Dermis microvascular lymphatic vessel endothelial cell (primary cell): ENCODE data around the gene ULBP3. TPM values are rescaled to one million over a fixed set of nuclear protein-coding genes. Genes with fewer than 3 reads are reported as not detected.
"Not testable (repeated sequence)": the region's sequence is repeated elsewhere in the genome, so short reads cannot be mapped to it uniquely, and the experiment has no call there.

Experiments
- DNase-seq, 2 donors: peaks; one replicate each; pipeline versions ENCODE4 v3.0.0 to v3.0.0-alpha.2; 2010; ENCODE audit warnings: low read depth in 2 of 2
- total RNA-seq: library from RNA; depleted of rRNA; stranded (reverse); fragments of >200 nt; gene quantifications from 2 replicates; pipeline ENCODE4 v1.2.1, GENCODE V29; 2014

ULBP3 gene
- total RNA-seq, 1 donor from 2014 or later, result 3.9 TPM

DNA sequence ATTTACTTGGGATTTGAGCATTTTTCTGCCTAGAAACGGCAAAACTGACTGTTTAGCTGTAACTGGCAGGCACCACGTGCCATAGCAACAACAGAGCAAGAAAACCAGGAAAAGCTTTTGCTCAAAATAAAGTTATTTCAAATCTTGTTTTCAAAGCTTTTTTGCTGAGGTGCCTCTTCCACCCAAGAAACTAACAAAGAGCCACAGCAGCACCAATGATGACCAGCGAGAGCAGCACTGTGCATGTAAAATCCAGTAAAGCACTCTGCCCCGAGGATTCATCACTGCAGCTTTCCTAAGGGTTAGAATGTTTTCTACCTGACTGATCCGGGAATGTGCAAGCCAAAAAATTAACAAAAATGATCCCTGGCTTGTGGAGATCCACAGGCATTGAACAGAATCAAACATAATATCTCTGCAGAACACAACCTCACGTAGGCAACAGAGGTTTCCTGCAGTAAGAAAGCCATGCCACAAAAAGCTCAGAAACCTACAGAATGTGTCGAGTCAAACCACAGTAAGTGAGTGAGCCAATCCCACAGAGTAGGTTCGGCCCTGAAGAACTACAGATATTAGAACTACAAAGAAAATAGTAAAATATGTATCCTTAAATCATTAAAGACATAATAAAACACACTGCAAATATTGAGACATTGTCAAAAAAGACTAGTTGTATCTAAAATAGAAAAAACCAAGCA, 7.4 kb upstream of the ULBP3 start:
- DNase-seq, result no peak

DNA sequence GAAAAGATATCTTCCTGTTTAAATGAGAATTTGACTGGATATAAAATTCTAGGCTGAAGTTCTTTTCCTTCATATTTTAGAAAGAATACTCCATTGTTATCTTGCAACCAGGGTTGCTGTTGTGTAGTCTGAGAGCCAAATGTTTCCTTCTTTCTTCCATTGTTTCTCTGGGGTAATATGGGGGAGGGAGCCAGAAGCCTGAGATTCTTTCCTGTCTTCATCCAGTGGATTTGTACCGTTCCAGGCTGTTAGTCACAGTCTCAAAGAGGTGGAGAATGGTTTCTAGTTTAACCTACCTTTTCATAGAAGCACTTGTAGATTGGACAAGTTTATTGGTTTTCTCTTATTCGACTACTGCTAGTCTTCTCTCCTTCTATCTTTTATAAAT, 6.1 kb upstream of the ULBP3 start:
- no peak for DNase-seq

DNA sequence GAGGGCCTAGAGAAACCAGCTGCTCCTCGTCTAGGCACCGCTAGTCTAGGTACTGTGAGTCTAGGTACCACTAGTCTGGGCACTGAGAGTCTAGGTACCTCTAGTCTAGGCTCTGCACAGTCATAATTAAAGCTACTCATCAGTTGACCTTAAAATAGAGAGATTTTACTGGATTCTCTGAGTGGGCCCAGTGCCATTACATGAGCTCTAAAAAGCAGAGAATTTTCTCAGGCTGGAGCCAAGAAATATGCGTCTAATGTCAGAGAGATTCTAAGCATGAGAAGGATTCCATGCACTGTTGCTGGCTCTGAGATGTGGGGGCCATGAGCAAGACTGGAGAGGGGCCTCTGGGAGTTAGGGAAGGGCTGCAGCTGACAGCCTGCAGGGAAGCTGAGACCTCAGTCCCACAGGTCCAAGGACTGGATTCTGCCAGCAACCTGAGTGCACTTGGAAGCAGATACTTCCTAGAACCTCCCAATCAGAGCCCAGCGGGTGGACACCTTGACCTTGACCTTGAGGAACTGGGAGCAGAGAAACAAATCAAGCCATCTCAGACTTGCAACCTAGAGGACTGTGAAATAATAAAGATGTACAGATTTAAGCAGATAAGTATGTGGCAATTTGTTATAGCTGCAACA, 5.6 kb upstream of the ULBP3 start:
- DNase-seq, result not testable (repeated sequence)

DNA sequence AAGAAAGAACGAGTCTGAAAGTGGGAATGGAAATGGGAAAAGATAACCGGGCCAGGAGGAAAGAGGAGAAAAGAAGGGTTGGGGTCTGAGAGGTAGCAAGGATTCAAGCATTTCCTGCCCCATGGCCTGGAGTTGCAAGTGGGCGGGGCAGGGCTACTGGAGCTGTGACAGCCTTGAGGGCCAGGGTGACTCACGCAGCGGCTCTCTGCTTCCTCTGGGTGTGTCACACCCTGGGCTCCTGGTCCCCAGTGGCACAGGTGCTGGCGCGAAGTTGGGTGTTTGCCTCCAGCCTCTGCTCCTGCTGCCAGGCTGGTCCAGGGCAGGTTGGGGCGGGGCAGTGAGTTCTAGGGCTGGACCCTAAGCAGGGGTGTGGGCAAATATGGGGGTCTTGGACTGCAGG, 3.3 kb upstream of the ULBP3 start:
- peak in 1 of 2 donors; percentile 29 for DNase-seq

DNA sequence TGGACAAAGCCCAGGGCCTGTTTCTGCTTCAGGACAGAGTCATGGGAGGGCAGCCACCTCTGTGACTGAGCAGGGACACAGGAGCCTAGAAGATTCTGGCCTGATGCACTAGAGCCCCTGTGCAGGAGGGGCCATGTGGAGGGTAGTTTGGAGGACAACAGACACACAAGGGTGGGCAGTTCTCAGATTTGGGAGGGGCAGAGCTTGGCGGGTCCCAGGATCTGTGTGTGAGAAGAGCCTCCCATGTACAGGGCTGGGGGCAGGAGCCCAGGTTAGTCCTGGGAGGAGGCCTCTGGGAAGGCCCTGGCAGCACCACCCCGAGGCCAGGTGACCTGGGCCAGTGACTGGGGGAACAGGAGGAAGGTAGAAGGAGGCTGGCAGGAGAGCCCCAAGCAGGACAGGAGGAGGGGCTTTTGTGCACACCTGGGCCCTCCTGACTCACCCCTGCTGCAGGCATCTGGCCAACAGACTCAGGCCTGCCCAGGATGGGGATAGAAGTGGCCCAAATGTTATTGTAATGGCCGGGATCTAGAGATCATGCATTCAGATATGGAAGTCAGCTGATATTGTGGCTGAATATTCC, 1.4 kb upstream of the ULBP3 start:
- DNase-seq, result no peak

DNA sequence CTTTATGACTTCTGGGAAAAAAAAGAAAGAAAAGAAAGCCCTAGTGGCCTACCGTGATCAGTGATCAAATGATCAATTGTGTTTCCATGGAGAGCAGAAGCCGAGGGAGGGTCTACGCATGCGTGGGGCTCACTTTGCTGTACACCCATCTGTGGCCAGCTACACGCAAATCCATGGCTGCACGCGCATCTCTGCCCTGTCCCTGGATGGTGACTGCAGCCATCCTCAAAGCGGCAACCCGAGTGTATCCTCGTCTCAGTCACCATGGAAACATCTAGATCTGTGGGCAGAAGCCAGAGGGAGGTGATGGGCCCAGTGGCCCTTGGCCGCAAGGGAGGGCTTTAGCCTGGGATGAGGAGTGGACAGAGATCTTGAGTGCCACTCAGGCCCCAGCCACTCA, 785 bp upstream of the ULBP3 start:
- no peak for DNase-seq

DNA sequence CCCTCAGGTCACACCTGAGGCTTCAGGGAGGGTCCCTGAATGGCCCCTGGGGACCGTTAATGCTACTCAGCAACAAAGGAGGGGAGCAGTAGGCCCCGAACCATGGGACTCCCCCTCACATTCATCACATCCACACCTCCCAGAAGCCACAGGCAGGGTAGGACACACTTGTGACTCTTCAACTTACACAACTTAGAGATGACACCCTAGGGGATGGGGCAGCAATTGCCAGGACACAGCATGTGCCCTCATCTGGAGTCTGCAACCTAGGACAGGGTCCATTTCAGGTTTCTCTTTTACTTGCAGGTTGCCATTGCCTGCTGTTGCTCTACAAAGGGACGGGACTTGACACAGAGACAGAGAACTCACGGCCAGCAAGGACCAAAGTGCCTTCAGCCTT, 770 bp downstream of the ULBP3 start:
- no peak for DNase-seq

DNA sequence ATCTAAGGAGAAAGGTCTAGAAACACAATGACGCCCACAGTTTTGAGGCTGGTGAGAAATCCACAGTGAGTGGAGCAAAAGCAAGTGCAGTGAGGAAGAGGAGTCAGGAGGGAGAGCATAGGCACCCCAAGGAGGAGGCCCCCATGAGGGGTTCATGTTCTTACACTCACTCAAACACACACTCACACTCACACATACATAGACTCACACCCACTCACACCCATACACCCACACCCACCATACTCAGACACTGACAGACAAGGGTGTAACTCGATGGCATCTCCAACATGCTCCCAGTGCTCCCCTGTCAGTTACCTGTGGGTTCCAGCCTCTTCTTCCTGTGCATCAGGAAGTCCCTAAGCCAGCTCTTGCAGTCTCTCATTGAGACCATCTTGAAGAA, 3.8 kb downstream of the ULBP3 start:
- no peak for DNase-seq

DNA sequence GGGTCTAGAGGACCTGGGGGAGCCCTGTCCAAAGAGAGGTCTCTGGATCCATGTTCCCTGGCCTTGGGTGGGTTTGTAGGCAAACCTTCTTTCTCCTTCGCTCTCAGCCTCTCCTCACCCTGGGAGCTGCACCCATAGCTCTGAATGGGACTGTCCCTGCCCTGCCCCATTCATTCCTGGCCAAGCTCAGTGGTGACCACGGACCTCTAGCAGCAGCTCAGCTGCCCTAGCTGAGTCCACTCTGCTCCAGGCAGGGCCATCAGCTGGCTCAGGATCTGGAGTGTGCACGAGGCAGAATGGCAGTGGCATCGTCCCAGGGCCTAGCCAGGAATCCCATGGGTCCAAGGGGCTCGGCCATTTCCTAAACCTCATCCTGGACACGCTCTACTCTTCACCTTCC, 5.3 kb downstream of the ULBP3 start:
- no peak for DNase-seq

DNA sequence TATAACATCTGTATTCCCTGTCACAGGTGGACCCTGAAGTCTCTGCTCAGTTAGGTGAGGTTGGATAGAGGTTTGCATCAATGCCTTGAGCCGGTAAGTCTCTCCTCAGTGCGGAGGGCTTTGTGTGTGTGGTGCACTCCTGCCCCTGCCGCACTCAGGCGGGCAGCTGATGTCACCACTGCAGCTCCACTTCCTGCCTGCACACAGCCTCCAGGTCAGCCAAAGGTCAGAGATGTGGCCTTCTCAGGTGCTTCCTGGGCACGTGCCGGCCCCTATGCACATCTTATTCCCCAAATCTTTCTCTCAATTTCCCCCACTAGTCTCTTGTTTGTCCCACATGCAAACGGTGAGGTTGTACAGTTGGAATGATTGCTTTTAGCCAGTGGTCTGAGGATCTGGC, 8.9 kb downstream of the ULBP3 start:
- DNase-seq, result peak in 1 of 2 donors; percentile 6

DNA sequence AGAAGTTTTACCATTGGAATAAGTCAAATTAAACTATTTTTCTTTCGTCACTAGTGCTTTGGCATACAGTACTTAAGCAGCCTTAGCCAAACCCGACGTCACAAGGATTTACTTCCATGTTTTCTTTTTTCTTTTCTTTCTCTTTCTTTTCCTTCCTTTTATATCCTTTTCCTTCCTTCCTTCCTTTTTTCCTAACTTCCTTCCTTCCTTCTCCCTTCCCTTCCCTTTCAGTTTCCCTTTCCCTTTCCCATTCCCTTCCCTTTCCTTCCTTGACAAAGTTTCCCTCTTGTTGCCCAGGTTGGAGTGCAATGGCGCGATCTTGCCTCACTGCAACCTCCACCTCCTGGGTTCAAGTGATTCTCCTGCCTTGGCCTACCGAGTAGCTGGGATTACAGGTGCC, 9.9 kb downstream of the ULBP3 start:
- DNase-seq, result no peak

DNA sequence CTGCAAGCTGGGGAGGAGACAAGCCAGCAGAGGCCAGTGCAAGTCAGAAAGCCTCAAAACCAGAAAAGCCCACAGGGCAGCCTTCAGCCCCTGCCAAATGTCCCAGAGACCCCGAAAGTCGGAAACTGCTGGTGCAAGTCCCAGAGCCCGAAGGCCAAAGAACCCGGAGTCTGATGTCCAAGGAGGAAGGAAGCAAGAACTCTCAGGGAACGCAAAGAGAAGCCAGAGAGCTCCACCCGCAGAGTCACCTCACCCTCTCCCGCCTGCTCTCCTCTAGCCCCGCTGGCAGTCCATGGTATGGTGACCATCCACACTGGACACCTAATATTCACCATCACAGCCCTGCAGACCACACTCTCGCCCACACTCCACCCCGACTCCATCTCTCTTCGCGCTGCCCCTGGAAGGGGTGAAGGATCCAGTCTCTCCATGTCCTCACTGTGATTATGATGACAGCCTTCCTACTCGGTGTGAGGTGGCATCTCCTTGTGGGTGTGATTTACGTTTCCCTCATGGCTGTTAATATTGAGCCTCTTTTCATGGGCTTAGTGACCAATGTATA, 10.6 kb downstream of the ULBP3 start:
- DNase-seq, result no peak

DNA sequence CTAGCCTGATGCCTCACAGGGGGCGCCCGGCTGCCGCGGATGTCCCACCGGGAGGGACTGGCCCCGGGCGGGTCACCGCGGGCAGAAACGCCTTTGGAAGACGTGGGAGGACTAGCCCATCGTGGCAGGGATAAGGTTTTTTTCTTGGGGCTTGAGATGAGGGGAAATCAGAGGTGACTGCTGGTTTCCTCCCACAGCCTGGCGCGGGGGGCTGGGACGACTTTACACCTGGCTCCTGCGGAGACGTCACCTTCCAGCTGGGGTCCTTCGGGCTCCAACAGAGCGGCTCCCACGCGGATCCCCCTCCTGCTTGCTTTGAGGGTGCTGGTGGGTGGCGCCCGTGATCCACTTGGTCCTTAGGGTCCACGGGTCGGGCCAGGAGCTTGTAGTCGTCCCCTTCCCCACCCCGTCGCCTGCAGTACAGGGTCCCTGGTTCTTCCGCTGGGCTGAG, 11.4 kb downstream of the ULBP3 start:
- no peak for DNase-seq

DNA sequence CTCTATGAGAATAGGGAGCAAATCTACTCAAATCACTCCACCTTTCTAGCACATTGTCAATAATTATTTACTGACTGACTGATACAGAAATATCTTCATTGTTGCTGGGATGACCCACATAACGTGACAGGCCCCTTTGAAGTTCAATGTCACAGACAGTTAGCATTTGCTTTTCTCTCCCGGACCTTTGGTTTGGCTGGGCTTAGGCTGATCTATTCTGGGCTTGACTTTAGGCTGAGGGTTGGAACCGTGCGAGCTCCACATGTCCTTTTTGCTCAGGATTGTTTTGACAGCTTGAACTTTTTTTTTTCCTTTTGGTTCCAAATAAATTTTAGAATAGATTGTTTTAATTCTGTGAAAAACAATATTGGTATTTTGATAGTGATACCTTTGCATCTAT, 12.0 kb downstream of the ULBP3 start:
- no peak for DNase-seq

DNA sequence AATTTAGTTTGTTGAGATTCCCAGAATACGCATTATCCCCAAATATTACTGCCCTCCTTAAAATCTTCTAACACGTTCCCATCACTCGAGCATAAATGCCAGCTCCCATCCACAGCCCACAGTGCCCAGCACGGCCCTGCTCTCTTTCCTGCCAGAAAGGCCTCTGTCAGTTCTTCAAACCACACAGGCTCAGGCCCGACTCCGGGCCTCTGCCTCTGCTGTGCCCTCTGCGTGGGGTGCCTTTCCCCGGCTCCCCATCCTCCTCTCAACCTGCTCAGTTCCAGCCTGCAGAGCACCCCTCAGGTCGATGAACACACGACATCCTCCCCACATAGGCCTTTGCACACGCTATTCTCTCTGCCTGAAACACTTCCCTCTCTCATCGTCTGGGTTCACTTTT, 12.8 kb downstream of the ULBP3 start:
- no peak for DNase-seq

DNA sequence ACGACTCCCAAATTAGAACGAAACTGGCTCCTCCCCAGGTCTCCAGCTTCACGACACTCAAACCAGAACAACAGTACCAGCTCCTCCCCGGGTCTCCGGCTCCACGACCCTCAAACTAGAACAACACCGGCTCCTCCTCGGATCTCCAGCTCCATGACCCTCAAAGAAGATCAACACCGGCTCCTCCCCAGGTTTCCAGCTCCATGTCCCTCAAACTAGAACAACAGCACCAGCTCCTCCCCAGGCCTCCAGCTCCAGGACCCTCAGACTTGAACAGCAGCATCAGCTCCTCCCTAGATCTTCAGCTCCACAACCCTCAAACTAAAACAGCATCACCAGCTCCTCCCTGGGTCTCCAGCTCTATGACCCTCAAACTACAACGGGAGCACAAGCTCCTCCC, 13.8 kb downstream of the ULBP3 start:
- DNase-seq, result no peak

DNA sequence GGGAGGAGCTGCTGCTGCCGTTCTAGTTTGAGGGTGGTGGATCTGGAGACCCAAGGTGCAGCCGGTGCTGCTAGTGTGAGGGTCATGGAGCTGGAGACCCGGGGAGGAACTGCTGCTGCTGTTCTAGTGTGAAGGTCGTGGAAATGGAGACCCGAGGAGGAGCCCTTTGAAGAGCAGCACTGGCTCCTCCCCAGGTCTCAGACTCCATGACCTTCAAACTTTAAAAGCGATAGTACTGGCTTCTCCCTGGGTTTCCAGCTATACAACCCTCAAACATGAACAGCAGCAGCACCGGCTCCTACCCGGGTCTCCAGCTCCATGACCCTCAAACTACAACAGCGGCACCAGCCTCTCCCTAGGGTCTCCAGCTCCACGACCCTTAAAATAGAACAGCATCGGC, 15.5 kb downstream of the ULBP3 start:
- no peak for DNase-seq

DNA sequence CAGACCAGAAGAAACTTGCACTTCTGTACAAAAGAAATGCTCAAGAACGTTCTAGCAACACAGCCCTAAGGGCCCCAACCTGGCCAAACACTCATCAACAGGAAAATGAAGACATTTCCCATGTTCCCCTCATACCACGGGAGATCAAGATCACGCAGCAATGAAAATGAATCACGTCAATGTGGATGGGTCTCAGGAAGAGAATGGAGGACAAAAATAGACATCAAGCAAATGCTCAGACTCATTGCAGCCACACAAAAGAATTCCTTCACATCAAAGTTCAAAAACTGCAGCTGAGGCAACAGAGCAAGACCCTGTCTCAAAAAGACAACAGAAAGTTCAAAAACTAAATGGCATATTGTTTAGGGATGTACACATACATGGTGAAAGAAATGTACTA, 18.1 kb downstream of the ULBP3 start:
- DNase-seq, result no peak

DNA sequence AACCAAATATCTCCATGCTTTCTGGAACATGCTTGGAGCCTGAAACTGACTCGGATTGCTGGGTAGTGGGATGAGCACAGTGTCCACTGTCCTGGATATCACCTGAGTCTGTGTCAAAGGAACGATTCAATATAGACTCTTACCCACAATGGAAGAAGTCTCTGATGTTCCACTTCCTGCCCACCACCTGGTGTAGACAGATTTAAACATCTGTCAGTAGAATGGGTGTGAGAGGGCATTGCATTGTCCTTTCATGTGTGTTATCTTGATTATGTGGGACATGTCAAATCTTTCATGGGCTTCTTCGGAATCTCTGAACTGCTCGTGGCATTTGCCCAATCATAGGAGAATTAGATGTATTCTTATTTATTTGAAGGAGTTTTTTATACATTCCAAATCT, 20.8 kb downstream of the ULBP3 start:
- DNase-seq, result no peak

DNA sequence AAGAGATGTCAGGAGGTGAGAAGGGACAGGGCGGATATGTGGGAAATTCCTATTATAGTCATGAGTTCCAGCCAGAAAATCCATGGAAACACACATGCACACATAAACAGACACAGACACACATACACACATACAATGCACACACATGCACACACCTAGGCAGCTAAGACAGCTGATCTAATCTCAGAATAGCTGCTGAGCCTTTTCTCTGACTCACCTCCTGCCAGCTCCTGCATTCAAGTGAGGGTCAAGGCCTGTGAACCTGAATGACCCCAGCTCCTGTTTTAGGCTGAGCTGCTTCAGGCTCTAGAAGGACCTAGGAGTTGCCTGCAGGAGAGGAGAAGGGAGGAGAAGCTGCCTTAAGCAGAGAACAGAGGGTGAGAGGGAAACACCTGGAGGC, 22.0 kb downstream of the ULBP3 start:
- DNase-seq, result no peak

DNA sequence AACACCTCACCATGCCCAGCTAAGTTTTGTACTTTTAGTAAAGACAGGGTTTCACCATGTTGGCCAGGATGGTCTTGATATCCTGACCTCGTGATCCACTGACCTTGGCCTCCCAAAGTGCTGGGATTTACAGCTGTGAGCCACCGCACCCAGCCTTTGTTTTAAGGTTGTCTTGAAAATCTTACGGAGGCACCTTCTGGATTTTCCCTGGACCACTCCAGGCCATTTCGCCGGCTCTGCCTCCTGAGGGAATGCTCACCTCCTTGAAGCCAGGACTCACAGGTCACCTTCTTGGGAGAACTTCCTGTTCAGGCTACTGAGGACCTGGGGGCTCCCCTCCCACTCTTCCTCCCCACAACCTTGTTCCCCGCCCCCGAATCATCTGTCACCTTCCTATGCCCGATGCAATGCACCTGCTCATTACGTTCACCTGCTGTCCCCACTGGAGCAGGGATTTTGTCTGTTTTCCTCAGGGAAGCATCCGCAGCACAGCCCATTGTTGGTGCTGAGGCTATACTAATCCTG, 24.2 kb downstream of the ULBP3 start:
- no peak for DNase-seq
